HepG2 (cell line): Measurements from ENCODE around the gene POTEF. TPM values are rescaled to one million over a fixed set of nuclear protein-coding genes. Genes with fewer than 3 reads are reported as not detected.
"Not testable (repeated sequence)": the region's sequence is repeated elsewhere in the genome, so short reads cannot be mapped to it uniquely, and the experiment has no call there.

Source experiments
- ATAC-seq: fragments of 200-7000 bp; cut with Tn5 transposase; 3 replicates; pipeline ENCODE4 v1.9.1; 2020; ENCODE audit warnings: mild to moderate bottlenecking, moderate library complexity
- BruUV-seq: library from RNA; stranded (reverse); fragments of 400-500 nt; replicated peaks from 2 replicates; lab custom pipeline; 2021; lab: Mats Ljungman, UMichigan
- CTCF ChIA-PET: fragments of 300-600 bp; formaldehyde crosslinking; extraction: SDS; loops from one replicate; lab custom pipeline; 2021; ENCODE audit warnings: low total read pairs, inconsistent platforms, low intra/inter-chr PET ratio; lab: Yijun Ruan, JAX
- POLR2A ChIA-PET: fragments of 350-600 bp; sonication (Branson Sonifier 250); formaldehyde crosslinking; loops from one replicate; lab custom pipeline; 2020; ENCODE audit warnings: antibody characterized with exemption, inconsistent platforms; lab: Yijun Ruan, JAX
- DNase-seq: peaks from one replicate; pipeline ENCODE4 v3.0.0-alpha.2; 2015; ENCODE audit warnings: low spot score
- FAIRE-seq: peaks from 3 replicates; lab custom pipeline; 2011; peaks lifted over from hg19 to GRCh38; lab: Jason Lieb, UNC
- H2AFZ ChIP-seq: one replicate; pipeline ENCODE4 v1.6.1; 2011; ENCODE audit warnings: low read length, inconsistent platforms
- H3K27ac ChIP-seq: fragments of 300-600 bp; 3 replicates; pipeline ENCODE4 v1.8.0; 2011; ENCODE audit warnings: mixed run types, mild to moderate bottlenecking, mixed read lengths, low read length, inconsistent platforms; ENCODE audit not compliant: insufficient read depth; ENCODE audit errors: extremely low read length
- H3K27me3 ChIP-seq, 2 experiments: fragments of 200-600 bp in 1 of 2; 2 replicates in 1 of 2; 3 replicates in 1 of 2; pipeline versions ENCODE4 v1.6.0 to v1.8.0; 2011; ENCODE audit warnings: low read length in 2 of 2, mild to moderate bottlenecking in 2 of 2, moderate library complexity in 2 of 2, inconsistent platforms in 1 of 2; ENCODE audit not compliant: insufficient read depth in 2 of 2, control insufficient read depth in 1 of 2
- H3K36me3 ChIP-seq, 2 experiments: fragments of 200-600 bp in 1 of 2; replicated peaks in 1 of 2; 2 replicates in 1 of 2; 3 replicates in 1 of 2; pipeline versions ENCODE4 v1.5.1 to v1.8.0; 2011; ENCODE audit warnings: low read length in 2 of 2, inconsistent platforms in 1 of 2; ENCODE audit not compliant: insufficient read depth in 2 of 2, control insufficient read depth in 1 of 2
- H3K4me1 ChIP-seq: 2 replicates; pipeline ENCODE4 v1.5.1; 2012; ENCODE audit warnings: low read length, inconsistent platforms; ENCODE audit not compliant: insufficient read depth
- H3K4me2 ChIP-seq: 2 replicates; pipeline ENCODE4 v1.6.0; 2011; ENCODE audit warnings: low read depth, low read length, inconsistent platforms
- H3K4me3 ChIP-seq, 3 experiments: fragments of 200-600 bp in 1 of 3; sonication (generic), shearing (Covaris generic) in 1 of 3; replicated peaks in 1 of 3; 2 replicates each; pipeline ENCODE4 v1.5.1; 2011 to 2016; ENCODE audit warnings: low read length in 3 of 3, inconsistent platforms in 2 of 3, low read depth in 2 of 3, mild to moderate bottlenecking in 2 of 3, control low read depth in 1 of 3, mixed read lengths in 1 of 3; ENCODE audit not compliant: insufficient read depth in 1 of 3
- H3K79me2 ChIP-seq: one replicate; pipeline ENCODE4 v1.6.1; 2011; ENCODE audit warnings: low read length, inconsistent platforms; ENCODE audit not compliant: insufficient read depth
- H3K9ac ChIP-seq: 2 replicates; pipeline ENCODE4 v1.6.0; 2011; ENCODE audit warnings: mild to moderate bottlenecking, low read depth, low read length, inconsistent platforms; ENCODE audit not compliant: insufficient read depth
- H3K9me3 ChIP-seq: 2 replicates; pipeline ENCODE4 v1.5.1; 2012; ENCODE audit warnings: mild to moderate bottlenecking, low read length
- H4K20me1 ChIP-seq: 2 replicates; pipeline ENCODE4 v1.6.0; 2011; ENCODE audit warnings: inconsistent platforms, mild to moderate bottlenecking, low read length, moderate library complexity; ENCODE audit not compliant: insufficient read depth
- ATF4 ChIP-seq, 2 experiments: fragments of 450-650 bp in 1 of 2; sonication (generic) in 1 of 2; formaldehyde crosslinking; IDR thresholded peaks; 2 replicates each; pipeline versions ENCODE4 v1.5.0 to v1.8.0; 2020 to 2022; ENCODE audit warnings: mild to moderate bottlenecking in 1 of 2, missing genetic modification reagents in 1 of 2
- POLR2A ChIP-seq, 2 experiments: IDR thresholded peaks; 2 replicates each; pipeline ENCODE4 v1.6.1; 2011; ENCODE audit warnings: low read depth in 2 of 2, low read length in 2 of 2, mild to moderate bottlenecking in 1 of 2, moderate library complexity in 1 of 2; ENCODE audit not compliant: insufficient read depth in 1 of 2
- RXRB ChIP-seq: IDR thresholded peaks from 2 replicates; pipeline ENCODE4 v1.6.1; 2016; ENCODE audit warnings: borderline replicate concordance, missing genetic modification reagents, missing compliant biosample characterization
- TFDP1 ChIP-seq: IDR thresholded peaks from 2 replicates; pipeline ENCODE4 v1.6.1; 2016; ENCODE audit warnings: missing compliant biosample characterization, missing genetic modification reagents, borderline replicate concordance
- TGIF2 ChIP-seq: IDR thresholded peaks from 2 replicates; pipeline ENCODE4 v1.6.1; 2016; ENCODE audit warnings: control low read depth, missing compliant biosample characterization
- THRA ChIP-seq: sonication (generic); formaldehyde crosslinking; IDR thresholded peaks from 2 replicates; pipeline ENCODE4 v1.4.0; 2020; ENCODE audit warnings: missing genetic modification reagents, borderline replicate concordance
- YY1 ChIP-seq: IDR thresholded peaks from 2 replicates; pipeline ENCODE4 v1.6.1; 2011; ENCODE audit warnings: low read length, low read depth, moderate library complexity, mild to moderate bottlenecking; ENCODE audit not compliant: insufficient read depth, insufficient replicate concordance
- ZBTB33 ChIP-seq: sonication (generic); formaldehyde crosslinking; IDR thresholded peaks from 2 replicates; pipeline ENCODE4 v1.4.0; 2020; ENCODE audit warnings: missing genetic modification reagents
- ZNF281 ChIP-seq: sonication (generic); formaldehyde crosslinking; IDR thresholded peaks from 2 replicates; pipeline ENCODE4 v1.4.0; 2020; ENCODE audit warnings: missing genetic modification reagents, borderline replicate concordance
- ZNF580 ChIP-seq: IDR thresholded peaks from 2 replicates; pipeline ENCODE4 v1.6.1; 2016; ENCODE audit warnings: low read depth, borderline replicate concordance
- WGBS: methylation state at CpG from one replicate; pipeline ENCODE4 v1.1.6; 2017; ENCODE audit warnings: low lambda C conversion rate; 5-methylcytosine and 5-hydroxymethylcytosine counted together
- in situ Hi-C: cut with HindIII; loops from 2 replicates; pipeline ENCODE4 v1.10.0; 2017; ENCODE audit warnings: low pct_unique_long_range_greater_than_20kb; ENCODE audit not compliant: extremely low pct_ligation_motif_present
- intact Hi-C: fragments of 100-400 bp; cut with micrococcal nuclease; formaldehyde crosslinking; loops from one replicate; pipeline ENCODE4 v1.10.0; 2022; ENCODE audit not compliant: unreplicated experiment
- polyA plus RNA-seq, 8 experiments: library from polyadenylated mRNA; depleted of rRNA in 3 of 8; stranded (reverse) in 7 of 8; unstranded in 1 of 8; fragments of >200 nt; fragmentation: Illumina TruSeq in 4 of 8; extraction: Trizol in 4 of 8; gene quantifications; 2 replicates each; pipeline versions ENCODE4 v1.2.1 to v1.2.3, GENCODE V29; 2011 to 2016; ENCODE audit warnings: low read depth in 4 of 8, missing spikeins in 1 of 8, mixed read lengths in 1 of 8; ENCODE audit not compliant: insufficient read depth in 1 of 8
- total RNA-seq, 5 experiments: library from RNA; depleted of rRNA; stranded (reverse); fragments of >200 nt; fragmentation: Illumina TruSeq; extraction: Trizol; gene quantifications; 2 replicates each; pipeline ENCODE4 v1.2.3, GENCODE V29; 2016; ENCODE audit warnings: low read depth in 1 of 5

POTEF gene
- total and polyA plus RNA-seq, 2 of the 13 experiments (the other 11 are each of a cell fraction or from before 2014, with no cell fraction given), result 1.2 to 6.0 TPM

GRCh38 chr2:130129120-130129829 lies at the start of gene POTEF (continued):
- 0 out of 2 replicates have a peak, but pooled peaks have one; percentile 13 for TF ChIP-seq ZNF281 (CRISPR knock-in tag)
- TF ChIP-seq TFDP1 (CRISPR knock-in tag), result peak; percentile 42; the same call in 1 of the 2 replicates
- peak; percentile 57; the same call in 1 of the 2 replicates for TF ChIP-seq ZBTB33 (CRISPR knock-in tag)
- TF ChIP-seq ATF4 (CRISPR knock-in tag; IDR thresholded peaks at IDR 0.05), result 0 out of 4 replicates have a peak, but pooled peaks of 1 of the 2 experiments have one; percentile 12
- TF ChIP-seq RXRB (CRISPR knock-in tag), result peak; percentile 54
- peak; percentile 65; the same call in 1 of the 2 replicates for TF ChIP-seq TGIF2 (CRISPR knock-in tag)
- peak; percentile 12 for TF ChIP-seq YY1
- peak; percentile 85; the same call in 1 of the 2 replicates for TF ChIP-seq THRA (CRISPR knock-in tag)
- 0 out of 2 replicates have a peak, but pooled peaks have one; percentile 46 for TF ChIP-seq ZNF580
- TF ChIP-seq POLR2A (IDR thresholded peaks at IDR 0.05; ENCODE audit: insufficient read depth in 1 of 2, low read depth in 2 of 2, low read length in 2 of 2), result peak in 1 of 2 experiments; percentile 55; a peak in 1 of 4 replicates

- in situ Hi-C loops, result loop anchor here (25.0 kb wide), 1 partner anchor 1312 kb away; the partner anchor contains the start of genes MZT2A and TUBA3D
- H3K4me3 ChIP-seq, H3K9me3 ChIP-seq, CTCF ChIA-PET, FAIRE-seq, H3K4me2 ChIP-seq, BruUV-seq, H2AFZ ChIP-seq, DNase-seq, ATAC-seq, H3K9ac ChIP-seq, POLR2A ChIA-PET, H4K20me1 ChIP-seq, intact Hi-C loops, H3K27me3 ChIP-seq, H3K27ac ChIP-seq: not testable (repeated sequence)
- 97% methylated on average over 4 of the region's 5 CpGs for WGBS
- Histone ChIP-seq H3K4me1 (peaks cover 12% of the 10 kb centered on the region), H3K36me3 (peaks cover 27 to 71% of the 10 kb centered on the region in 2 experiments), H3K79me2 (peaks cover 45% of the 10 kb centered on the region)
These were observed 45.8 kb upstream of the POTEF start for GRCh38 chr2:130174866-130175265.
